A549 (cell line): ENCODE measurements around the gene HHATL.

Experiments used
- CEBPB ChIP-seq, 2 experiments: fragments of >200 bp in 1 of 2; sonication (Bioruptor Twin) in 1 of 2; formaldehyde crosslinking in 1 of 2; IDR thresholded peaks; 2 replicates each; pipeline ENCODE4 v1.6.1; 2012 to 2016
- EP300 ChIP-seq, 2 experiments: fragments of >200 bp; sonication (Bioruptor Twin); formaldehyde crosslinking; IDR thresholded peaks; 2 replicates in 1 of 2; 3 replicates in 1 of 2; pipeline ENCODE4 v1.6.1; 2016 to 2017
- JUN ChIP-seq, 2 experiments: fragments of >200 bp; sonication (Bioruptor Twin); formaldehyde crosslinking; IDR thresholded peaks; 2 replicates in 1 of 2; 3 replicates in 1 of 2; pipeline ENCODE4 v1.6.1; 2016 to 2017
- POLR2A ChIP-seq: IDR thresholded peaks from 2 replicates; pipeline ENCODE4 v1.6.1; 2012; ENCODE audit warnings: mild to moderate bottlenecking, low read length
- RAD21 ChIP-seq, 2 experiments: fragments of >200 bp in 1 of 2; sonication (Bioruptor Twin) in 1 of 2; formaldehyde crosslinking in 1 of 2; IDR thresholded peaks in 1 of 2; conservative IDR thresholded peaks in 1 of 2; 2 replicates in 1 of 2; 3 replicates in 1 of 2; pipeline ENCODE4 v1.6.1; 2012 to 2018; ENCODE audit warnings: inconsistent platforms in 1 of 2
- SMC3 ChIP-seq: fragments of >200 bp; sonication (Bioruptor Twin); formaldehyde crosslinking; IDR thresholded peaks from 3 replicates; pipeline ENCODE4 v1.6.1; 2018; ENCODE audit warnings: inconsistent platforms

- TF ChIP-seq SMC3 (no peak), EP300 (IDR thresholded peaks at IDR 0.05) (no peak), JUN (IDR thresholded peaks at IDR 0.05) (no peak), CEBPB (IDR thresholded peaks at IDR 0.05) (no peak), RAD21 (conservative IDR thresholded peaks at IDR 0.05 in 1 of 2, IDR thresholded peaks at IDR 0.05 in 1 of 2) (no peak), POLR2A (no peak)
Measured at GRCh38 chr3:42732196-42732828, 29.7 kb upstream of the HHATL start.
